AG10803 (cell line): ENCODE data around the gene NACC1.

Experiments
- DNase-seq: peaks from one replicate; pipeline ENCODE4 v3.0.0; 2010; ENCODE audit warnings: low read depth
- H3K4me3 ChIP-seq: 2 replicates; pipeline ENCODE4 v1.5.1; 2011; ENCODE audit warnings: mild to moderate bottlenecking, low read length, control low read depth
- TF ChIP-seq, protein P1 (sequence below): conservative IDR thresholded peaks from 2 replicates; pipeline ENCODE4 v1.5.1; 2011; ENCODE audit warnings: mild to moderate bottlenecking, low read length, control low read depth, inconsistent platforms

Gene NACC1

GRCh38 chr19:13122980-13123957, 5.2 kb downstream of the NACC1 start:
- no peak overlapping the region for H3K4me3 ChIP-seq
- DNase-seq: no peak
- TF ChIP-seq, protein P1, sequence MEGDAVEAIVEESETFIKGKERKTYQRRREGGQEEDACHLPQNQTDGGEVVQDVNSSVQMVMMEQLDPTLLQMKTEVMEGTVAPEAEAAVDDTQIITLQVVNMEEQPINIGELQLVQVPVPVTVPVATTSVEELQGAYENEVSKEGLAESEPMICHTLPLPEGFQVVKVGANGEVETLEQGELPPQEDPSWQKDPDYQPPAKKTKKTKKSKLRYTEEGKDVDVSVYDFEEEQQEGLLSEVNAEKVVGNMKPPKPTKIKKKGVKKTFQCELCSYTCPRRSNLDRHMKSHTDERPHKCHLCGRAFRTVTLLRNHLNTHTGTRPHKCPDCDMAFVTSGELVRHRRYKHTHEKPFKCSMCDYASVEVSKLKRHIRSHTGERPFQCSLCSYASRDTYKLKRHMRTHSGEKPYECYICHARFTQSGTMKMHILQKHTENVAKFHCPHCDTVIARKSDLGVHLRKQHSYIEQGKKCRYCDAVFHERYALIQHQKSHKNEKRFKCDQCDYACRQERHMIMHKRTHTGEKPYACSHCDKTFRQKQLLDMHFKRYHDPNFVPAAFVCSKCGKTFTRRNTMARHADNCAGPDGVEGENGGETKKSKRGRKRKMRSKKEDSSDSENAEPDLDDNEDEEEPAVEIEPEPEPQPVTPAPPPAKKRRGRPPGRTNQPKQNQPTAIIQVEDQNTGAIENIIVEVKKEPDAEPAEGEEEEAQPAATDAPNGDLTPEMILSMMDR: no peak

DNA sequence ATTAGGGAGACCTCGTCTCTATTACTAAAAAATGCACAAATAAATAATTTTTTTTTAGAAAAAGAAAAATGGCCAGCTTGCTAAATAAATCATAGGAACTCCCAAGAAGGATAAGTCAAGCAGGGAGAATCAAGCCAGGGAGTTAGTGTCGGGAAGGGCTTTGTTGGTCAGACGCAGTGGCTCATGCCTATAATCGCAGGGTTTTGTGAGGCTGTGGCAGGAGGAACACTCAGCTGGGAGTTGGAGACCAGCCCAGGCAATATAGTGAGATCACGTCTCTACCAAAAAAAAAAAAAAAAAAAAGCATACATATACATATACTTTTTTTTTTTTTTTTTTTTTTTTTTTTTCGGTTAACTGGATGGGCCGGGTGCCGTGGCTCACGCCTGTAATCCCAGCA, 9.0 kb downstream of the NACC1 start:
- DNase-seq: no peak
- TF ChIP-seq, protein P1: no peak
- no peak overlapping the region for H3K4me3 ChIP-seq

GRCh38 chr19:13127811-13128575, 9.9 kb downstream of the NACC1 start:
- no peak for DNase-seq
- TF ChIP-seq, protein P1: no peak
- H3K4me3 ChIP-seq: no peak overlapping the region

DNA sequence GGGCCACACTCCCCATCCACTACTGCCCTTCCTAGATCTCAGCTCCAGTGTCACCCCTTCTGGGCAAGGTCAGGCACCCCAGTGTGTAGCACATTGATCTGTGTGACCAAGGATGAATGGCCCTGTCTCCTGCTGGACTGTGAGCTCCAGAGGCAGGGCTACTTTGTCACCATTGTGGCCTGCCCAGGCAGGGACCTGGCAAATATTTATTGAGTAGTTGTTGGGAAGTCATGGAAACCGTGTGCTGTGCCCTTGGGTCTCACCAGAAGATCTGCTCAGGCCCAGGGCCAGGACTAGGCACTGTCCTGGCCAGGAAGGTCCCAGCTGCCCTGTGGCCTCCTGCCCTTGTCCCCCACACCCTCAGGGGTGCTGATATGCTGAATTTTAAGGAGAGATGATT, 10.5 kb downstream of the NACC1 start:
- no peak overlapping the region for H3K4me3 ChIP-seq
- TF ChIP-seq, protein P1: no peak
- no peak for DNase-seq

GRCh38 chr19:13129384-13129783, 11.3 kb downstream of the NACC1 start:
- TF ChIP-seq, protein P1: no peak
- no peak for DNase-seq
- H3K4me3 ChIP-seq: no peak overlapping the region

- TF ChIP-seq, protein P1: no peak
- DNase-seq: no peak
- no peak overlapping the region for H3K4me3 ChIP-seq
Observed at GRCh38 chr19:13130886-13131490, 12.9 kb downstream of the NACC1 start.
